Activated naive CD8-positive, alpha-beta T cell treated with anti-CD3 and anti-CD28 coated beads, Interleukin-2, amount 50 U/mL, for 16 hours (primary cell): Measurements from ENCODE around the gene TMEM236.

Experiments
- DNase-seq: peaks from one replicate; pipeline ENCODE4 v3.0.0-alpha.2; 2020; ENCODE audit warnings: low read depth, low spot score

Gene TMEM236

DNA sequence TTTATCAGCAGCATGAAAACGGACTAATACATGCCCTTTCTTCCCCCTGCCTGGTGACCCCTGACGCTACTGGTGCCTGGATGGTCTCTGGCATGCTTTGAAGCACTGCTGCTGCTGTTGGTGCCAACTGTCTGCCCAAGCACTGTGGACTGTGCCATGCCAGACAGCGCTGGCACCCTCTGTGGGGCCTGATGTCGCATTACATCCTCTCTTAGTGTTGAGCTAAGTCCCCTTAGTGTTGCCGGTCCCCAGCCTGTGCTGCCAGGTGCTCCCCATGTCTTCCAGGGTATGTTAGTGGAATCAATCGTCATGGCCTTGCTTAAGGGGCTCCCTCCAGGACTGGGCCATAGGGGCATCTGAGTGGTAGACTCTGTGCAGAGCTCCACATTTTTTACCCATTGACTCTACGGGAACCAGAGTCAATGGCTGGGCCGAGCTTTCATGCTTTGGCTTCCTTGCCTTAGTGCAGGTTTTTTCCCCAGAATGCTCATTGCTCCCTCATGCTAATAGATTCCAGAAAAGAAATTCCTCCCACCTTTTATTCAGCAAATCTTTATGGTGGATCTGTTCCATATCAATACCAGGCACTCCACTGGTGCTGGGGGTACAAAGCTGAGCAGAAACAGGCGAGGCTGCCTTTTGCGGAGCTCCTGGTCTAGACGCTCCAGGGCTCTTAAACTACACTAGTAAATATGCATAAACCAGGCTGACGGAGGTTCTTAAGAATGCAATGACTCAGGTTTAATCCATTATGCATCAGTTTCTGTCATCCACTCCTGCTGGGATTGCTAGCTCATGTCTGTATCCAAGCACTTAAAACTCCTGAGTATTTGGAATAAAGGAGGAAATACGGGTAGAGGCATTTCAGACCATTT lies 35.3 kb downstream of the TMEM236 start:
- DNase-seq: no peak

DNA sequence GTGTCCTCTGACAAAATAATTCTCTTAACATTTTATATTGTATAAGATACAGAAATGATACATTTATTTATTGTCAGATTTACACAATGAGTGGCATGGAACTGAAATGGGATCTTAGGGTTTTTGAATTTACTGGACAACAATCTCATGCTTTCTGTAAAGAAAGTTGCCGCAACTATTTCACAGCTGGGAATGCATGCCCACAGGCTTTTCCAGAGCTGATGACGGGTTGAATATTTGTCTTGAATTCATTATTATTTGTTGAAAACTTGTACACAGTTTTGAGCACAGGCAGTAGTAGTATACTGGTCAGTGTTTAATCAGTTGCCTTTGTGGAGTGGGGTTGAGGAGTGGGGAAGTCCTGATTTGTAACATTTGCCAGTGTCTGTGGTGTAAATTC lies 36.6 kb downstream of the TMEM236 start:
- DNase-seq: no peak

DNA sequence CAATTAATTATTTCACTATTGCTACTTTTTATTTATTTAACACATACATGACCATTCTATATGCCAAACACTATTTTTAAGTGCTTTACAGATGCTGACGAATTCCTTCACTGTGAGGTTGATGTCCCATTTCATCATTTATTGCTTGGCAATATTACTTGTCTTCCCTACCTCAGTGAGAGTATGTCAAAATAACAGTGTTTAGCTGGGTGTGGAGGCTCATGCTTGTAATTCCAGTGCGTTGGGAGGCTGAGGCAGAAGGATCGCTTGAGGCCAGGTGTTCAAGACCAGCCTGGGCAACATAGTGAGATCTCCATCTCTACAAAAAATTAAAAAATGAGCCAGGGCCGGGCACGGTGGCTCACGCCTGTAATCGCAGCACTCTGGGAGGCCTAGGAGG lies 37.4 kb downstream of the TMEM236 start:
- no peak for DNase-seq

DNA sequence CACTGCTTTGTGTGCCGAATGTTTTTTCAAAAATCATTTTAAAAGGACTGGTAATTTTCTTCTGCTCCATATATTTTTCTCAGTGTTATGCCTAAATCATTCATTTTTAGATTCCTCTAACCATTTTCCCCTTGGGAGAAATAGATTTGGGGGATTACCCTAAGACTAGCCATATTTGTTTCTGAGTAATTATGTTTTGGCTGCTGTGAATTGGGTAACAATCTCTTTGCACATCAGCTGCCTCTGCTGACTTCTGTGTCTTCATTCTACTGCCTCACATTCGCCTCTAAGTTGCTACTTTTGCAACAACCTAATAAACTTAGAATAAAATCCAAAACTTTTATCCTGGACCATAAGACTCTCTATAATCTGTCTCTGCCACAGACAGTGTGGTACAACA lies 38.6 kb downstream of the TMEM236 start:
- no peak for DNase-seq

DNA sequence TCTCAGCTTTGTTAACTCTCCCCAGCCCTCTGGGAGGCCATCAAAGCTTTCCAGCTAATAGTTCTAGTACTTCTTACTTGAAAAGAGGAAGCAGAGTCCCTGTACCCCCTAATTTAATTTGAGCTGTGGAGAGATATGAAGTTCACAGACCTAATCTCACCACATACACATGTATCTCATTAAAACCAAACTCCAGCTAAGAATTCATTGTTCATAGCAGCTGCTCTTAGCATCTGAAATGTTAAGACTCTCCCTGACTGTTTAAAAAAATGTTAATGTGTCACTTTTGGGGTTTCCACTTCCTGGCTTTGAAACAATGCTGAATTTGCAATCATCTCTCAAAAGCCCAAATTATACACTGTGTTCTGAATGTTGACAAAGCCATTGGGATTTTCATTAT lies 41.0 kb downstream of the TMEM236 start:
- no peak for DNase-seq

DNA sequence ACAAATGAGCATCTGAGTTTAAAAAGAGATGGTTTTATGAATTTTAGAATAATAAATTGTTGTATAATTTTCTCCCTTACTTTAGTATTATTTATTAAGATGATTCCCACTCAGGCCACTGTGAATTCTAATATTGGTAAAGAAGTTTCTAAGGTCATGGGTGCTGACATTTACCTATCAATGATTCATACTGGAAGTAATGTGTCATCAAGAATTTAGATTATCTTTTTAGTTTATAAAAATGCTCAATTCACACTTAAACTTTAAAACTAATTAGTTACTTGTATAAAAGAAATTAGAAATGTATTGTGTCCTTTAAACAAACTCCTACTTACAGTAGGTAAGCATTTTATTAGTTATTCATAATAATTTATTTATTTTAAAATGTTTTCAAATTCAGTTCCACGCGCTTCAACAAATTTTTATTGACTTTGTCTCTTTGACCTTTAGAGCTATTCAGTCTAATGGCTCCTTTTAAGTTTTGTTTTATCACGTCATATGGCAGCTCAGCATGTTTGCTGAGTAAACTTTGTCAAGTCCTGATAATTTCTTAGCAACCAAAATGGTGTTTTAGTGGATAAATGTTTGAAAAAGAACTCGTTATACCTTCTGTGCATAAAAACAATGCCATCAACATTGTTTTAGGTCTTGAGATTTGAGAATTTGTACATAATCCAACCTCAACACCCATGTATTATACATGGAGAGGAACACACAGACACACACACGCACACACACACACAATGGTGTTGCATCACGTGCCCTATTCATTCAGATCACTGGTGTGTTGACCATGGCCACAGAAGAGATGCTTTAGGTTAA lies 42.0 kb downstream of the TMEM236 start:
- DNase-seq: no peak

DNA sequence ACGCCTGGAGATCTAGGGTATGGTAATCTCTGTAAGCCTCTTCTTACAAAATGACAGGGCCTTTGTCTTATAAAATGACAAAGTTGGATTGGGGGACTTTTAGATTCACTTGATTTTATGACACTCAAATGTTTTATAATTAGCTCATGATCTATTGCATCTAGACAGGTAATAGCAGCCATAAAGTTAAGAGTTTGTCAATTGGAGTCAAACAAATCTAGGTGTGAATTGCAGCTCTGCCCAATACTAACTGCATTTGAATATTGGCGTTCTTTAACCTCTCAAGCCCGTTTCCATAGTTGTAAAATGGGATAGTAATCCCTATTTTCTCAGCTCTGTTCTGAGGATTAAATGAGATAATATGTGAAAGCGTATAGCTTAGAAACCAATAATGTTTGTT lies 43.1 kb downstream of the TMEM236 start:
- DNase-seq: no peak

DNA sequence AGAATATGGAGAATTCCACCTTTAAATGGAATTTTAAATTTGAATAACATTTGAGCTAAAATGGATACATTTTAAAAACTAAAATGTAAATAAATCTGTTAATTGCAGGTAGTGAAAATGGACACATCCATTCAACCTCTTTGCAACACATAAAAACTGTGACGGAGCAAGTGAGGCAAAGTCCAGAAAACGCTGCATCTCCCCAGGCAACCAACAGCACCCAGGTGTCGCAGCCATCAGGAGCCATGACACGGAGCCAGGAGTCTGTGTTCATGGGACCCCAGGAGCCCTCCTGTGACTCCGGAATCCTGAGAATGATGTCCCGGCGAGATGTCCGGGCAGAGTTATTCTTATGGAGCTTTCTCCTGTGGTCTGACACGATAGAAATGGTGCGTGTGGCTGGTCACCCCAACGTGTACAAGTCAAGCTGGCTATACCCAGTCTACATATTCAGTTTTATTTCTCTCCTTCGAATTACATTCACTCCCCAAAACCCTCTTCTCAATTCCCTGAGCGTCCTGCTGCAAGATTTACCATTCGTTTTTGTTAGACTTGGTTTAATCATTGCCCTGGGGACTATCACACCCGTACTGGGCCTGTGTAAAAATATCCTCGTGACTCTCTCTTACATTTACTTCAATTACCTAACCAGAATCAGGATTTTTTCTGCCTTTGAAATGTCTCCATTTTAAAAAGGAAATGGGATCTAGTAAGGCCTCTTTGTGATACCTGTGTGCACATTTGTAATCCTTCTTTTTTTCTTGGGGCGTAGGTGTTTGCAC lies 44.0 kb downstream of the TMEM236 start:
- DNase-seq: no peak

DNA sequence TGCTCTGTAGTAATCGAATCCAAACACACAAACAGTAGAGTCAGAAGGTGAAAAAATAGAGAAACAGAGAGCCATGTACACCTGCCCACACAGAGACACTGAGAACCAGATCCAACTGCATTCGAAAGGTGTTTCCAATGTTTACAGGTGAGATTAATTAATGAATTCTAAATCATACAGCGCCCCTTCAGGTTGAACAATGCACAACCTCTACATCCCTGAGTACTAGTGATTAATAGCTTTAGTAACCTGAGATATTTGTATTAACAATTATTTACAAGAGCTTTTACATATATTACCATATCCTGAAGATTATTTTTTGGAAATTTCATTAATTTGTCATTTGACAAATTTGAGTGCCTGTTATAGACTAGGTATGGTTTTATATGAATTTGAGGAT lies 49.5 kb downstream of the TMEM236 start:
- no peak for DNase-seq

DNA sequence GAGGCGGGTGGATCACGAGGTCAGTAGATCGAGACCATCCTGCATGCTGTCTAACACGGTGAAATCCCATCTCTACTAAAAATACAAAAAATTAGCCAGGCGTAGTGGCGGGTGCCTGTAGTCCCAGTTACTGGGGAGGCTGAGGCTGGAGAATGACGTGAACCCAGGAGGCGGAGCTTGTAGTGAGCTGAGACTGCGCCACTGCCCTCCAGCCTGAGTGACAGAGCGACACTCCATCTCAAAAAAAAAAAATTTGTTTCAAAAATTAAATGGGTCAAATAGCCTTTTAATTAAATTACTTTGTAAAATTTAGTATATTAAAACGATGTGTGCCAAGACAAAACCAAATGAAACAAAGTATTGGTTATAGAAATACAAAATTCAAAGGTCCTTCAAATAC lies 50.3 kb downstream of the TMEM236 start:
- no peak for DNase-seq

DNA sequence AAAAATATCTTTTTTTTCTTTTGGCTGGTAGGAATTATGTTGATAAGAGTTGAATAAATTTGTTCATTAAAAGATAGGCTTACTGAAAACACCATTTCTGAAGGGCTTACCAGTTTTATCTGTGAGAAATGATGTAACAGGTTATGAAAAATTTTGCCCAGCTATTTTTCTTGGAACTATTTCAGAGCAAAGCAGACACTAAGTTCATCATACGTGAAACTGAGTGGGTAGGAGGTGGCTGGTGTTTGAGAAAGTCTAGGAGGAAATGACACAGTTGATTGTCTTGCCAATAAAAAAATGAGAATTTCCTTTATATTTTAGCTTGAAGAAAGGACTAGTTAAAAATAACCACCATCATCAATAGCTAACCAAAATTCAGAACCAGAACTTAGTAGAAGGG lies 51.0 kb downstream of the TMEM236 start:
- DNase-seq: no peak

DNA sequence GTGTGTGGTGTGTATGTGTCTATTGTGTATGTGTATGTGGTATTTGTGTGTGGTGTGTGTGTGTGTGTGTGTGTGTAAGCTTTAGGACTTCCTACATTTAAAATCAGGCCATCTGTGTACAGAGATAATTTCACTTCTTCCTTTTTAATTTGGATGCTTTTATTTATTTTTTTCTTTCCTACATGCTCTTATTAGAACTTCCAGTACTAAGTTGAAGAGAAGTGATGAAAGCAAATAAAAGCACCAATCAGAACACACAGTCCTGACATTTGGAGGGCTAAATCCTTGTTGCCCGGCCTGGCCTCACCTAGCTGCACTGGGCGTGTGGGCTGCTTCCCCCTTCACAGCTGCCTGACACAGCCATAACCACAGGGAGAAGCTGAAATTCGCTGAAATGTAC lies 53.3 kb downstream of the TMEM236 start:
- DNase-seq: no peak

DNA sequence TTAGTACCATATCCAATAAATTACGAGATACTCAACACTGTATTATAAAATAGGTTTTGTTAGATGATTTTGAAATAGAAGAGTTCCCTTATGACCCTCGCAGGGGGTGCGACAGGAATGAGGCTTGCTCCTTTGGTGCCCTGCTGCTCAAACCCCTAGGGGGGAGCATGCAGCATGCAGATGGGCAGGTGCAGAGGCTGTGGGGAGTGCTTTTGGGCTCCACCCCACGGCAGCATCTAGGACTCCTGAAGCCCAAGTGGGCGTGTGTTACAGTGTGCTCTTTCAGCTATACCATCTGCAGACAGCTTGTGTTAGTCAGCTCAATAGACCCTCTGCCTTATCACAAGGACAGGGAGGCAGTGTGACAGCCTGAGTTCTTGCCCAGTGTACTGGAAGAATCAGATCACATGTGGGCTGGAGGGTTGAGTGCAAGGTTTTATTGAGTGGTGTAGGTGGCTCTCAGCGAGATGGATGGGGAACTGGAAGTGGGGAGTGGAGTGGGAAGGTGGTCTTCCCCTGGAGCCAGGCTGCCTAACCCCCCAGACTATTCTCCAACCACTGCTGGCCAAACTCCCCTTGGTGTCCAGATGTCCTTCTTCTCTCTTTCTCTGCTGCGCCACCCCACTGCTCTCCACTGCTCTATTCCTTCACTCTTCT lies 54.0 kb downstream of the TMEM236 start:
- no peak for DNase-seq

DNA sequence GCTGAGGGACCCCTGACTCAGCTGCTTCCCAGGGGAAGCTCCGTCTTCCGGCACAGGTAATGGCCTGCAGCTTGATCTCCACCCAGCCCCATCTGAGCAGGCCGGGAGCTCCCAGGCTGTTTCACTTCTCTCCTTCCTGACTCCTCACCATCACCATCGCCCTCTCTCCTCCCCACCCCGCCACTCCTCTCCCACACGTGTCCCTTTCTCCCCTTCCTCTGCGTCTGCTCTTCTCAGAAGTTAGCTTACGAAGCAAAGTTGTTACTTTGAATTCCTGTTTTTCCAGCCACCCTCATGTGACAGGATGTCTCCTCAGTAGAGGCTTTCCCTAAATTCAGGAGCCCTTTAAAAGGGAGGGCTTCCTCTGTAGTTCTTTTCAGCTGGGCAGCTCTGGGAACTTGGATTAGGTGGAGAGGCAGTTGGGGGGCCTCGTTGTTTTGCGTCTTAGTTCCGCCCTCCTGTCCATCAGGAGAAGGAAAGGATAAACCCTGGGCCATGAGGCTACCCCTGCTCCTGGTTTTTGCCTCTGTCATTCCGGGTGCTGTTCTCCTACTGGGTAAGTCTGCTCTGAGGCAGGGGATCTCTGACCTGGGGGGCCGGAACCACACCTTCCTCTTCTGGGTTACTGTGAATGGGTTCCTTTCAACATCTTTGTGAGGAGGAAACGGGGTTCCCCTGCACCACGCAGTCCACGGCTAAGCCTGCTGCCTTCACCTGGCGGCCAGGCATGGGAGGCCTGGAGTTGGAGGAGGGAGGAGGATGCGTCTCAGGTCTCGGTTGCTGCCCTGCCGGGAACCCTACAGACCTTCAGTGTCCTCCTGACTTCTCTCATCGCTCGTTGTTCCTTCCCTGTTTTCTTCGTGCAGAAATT lies 57.2 kb downstream of the TMEM236 start, which contains the start of gene MRC1:
MRC1 (plus strand) TSS at position 378 of the 871 bp plus-strand sequence; CDS start at position 496, 118 bp downstream.
- no peak for DNase-seq

DNA sequence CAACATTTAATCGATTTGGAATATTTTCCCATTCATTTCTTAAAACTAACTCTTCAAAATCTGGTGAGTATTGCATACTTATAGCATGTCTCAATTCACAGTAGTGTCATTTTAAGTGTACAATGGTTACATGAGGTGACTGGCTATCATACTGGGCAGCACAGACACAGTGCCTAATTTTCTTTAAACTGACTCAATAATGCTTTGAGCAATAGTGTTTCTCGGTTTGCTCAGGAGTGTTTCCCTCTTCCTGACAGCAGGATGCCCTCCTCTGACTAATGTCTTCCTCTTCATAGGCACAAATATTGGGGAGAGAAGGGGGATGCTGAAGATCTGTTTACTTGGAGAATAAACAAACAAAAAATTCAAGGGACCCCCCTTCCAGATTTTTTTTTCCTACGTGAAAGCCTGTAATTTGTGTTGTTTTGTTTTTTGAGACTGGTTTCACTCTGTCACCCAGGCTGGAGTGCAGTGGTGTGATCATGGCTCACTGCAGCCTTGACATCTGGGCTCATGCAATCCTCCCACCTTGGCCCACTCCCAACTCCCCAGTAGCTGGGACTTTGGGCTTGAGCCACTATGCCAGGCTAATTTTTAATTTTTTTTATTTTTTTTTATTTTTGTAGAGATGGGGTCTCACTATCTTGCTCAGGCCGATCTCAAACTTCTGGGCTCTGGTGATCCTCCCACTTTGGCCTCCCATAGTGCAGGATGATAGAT lies 59.3 kb downstream of the TMEM236 start:
- DNase-seq: no peak

DNA sequence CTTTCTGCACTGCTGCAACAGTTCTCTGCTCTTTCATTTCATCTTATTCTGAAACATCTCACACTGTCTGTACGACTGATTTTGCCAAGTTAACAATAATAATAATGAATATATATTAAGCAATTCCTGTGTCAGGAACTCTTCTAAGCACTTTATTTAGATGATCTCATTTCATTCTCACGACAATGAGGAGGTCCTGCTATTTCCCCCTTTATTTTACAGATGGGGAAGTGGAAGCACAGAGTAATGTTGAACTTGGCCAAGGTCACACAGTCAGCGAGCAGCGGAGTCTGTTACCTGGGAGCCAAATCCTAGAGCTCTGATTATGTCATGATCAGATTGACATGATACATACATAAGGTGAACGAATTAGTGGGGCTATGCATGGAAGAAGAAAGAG lies 63.0 kb downstream of the TMEM236 start:
- DNase-seq: no peak

DNA sequence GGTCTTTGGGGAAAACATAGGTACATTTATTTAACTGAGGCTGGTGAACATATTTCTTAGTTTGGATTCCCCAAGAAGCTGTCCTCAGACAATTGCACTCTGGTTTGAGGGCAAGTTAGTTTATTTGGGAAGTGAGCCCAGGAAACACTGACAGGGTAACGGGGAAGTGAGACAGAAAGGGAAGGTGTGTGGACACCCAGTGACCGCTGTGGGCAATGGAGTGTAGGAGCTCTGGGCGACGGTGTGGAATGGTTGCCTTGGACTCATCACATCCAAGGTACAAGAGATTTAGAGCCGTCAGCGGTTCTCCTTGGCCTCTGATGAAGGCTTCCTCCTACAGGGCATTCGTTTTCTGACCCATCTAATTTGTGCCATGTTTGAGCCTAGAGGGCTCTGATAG lies 64.2 kb downstream of the TMEM236 start:
- DNase-seq: no peak

DNA sequence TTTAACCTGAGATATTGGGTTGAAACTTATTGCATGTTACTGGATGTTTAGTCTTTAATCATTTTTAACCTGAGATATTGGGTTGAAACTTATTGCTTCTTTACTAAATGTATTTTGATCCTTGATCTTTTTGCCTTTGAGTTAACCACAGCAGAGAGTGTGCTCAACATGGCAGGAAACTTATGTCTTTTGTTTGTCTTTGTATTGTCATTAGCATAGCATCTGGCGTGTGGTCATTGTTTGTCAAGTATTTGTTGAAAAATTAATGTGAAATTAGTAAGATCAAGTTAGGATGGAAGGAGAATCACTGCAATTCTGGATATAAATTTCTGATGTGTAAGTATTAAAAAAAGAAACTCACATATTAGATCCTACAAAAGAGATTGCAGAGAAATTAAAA lies 65.3 kb downstream of the TMEM236 start:
- no peak for DNase-seq

DNA sequence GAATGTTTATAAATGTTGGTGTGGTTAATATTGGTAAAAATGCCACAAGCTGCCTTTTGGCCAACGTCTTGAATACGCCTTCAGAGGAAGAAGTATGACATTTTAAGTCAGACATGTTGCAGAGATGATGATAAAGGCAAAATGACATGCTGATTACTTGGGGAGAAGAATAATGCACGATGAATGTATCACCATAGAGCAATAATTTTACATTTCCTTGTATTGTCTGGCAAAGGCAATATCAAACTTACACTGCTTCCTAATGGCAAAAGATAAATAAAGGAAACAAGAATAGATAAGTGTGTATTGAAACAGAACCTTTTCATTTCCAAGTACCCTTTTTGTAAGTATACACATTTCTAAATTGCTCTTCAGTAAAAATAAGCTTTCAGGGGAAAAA lies 65.8 kb downstream of the TMEM236 start:
- no peak for DNase-seq

DNA sequence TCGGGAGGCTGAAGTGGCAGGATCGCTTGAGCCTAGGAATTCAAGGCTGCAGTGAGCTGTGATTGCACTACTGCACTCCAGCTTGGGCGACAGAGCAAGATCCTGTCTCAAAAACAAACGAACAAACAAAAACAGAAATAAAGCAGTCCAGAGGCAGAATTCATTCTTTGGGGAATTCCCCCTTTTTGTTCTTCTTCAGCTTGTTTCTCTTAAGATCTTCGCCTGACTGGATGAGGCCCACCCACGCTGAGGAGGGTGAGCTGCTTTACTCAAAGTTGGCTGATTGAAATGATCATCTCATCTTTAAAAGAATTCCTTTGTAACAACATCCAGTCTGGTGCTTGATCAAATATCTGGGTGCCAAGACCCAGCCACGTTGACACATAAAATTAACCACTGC lies 67.8 kb downstream of the TMEM236 start:
- DNase-seq: no peak
